OCI-M1 (cell line): Measurements from ENCODE around the gene UBASH3A.
A peak's percentile ranks its signal among the peaks of the same experiment; 100 is the strongest.

Experiments
- DNase-seq: peaks from one replicate; lab custom pipeline; 2025; lab: John Stamatoyannopoulos, UW

The UBASH3A gene

DNA sequence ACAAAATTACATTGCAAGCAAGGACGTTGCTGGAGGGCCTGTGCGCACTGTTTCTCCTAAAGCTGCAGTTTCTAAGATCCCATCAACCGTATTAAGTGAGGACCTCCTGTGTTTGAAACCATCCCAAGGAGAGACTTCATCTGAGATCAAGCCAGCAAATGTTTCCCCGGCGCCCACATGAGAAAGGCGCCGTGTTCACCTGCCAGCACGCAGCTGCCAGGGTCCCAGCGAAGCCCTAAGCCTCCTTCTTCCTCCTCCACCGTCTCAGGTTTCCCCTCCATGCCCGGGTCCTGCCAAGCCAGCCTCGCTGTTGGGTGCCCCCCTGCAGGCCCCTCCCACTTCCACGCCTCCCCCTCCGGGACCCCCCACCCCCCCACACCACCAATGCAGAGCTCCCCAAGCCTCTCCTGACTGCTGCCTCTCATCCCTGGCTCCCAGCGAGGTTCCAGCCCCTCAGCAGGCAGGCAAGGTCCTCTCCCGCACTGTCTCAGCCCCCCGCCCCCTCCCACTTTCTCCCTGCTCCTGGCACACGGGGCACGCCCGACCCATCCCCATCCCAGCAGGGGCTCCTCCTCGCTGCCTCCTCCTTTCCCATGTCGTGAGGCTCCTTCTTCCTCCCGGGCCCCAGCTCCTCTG, 28.7 kb upstream of the UBASH3A start:
- no peak for DNase-seq

DNA sequence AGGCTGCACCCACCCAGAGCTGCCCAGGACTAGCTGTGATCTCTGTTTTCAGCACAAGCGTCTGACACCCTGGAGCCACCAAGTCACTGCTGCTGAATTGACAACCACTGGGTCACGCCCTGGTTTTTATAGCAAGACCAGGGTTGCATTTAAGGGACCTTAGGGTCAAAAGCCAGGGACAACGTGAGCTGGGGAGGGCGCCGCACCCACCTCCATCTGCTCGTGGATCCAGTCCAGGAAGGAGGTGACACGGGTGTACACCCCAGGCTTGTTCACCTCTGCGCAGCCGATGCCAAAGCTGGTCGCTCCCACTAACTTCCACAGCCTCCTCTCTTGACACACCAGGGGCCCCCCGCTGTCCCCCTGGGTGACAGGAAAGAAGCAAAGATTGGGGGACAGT, 28.2 kb upstream of the UBASH3A start:
- DNase-seq: no peak

DNA sequence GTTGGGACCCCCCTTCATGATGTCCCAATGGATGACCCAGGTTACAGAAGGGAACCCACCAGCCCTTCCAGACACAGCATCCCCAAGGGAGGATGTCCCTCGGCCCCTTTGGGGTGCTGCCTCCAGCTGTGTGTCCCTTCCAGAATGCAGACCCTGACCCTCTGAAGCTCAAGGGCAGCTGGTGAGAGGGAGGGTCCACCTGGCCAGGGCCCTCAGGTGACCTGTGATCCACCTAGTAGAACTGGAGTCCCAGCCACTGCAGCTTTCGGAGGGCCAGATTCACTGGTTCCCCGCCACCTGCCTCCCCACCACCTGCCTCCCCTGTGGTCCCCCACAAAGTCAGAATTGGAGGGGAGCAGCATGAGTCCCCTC, 27.8 kb upstream of the UBASH3A start:
- DNase-seq: no peak

DNA sequence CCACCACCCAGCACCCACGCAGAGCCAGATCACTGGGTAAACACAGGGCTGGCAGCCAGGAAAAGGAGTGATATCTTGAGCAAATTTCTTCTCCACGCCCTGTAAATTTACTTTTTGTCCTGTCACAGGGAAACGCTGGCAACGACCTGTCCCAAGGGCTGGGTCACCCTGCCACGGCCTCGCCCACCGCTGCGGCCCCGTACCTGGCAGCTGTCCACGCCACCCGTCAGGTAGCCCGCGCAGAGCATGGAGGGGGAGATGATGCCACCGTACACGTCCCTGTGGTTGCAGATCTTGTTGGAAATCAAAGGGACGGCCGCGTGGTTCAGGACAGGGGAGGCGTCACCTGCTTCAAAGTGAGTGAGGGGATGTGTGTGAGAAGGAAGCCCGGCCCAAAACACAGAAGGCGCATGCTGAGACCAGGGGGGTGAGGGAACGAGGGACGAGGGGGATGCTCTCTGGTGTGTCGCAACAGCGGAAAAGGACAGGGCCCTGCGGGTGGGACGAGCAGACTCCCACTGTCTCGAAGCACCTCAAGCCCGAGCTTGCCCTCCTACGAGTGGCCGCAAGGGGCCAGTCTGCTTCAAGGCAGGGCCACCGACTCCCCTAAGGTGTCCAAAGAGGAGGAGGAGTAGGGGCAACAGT, 27.2 kb upstream of the UBASH3A start:
- DNase-seq: peak; percentile 25

DNA sequence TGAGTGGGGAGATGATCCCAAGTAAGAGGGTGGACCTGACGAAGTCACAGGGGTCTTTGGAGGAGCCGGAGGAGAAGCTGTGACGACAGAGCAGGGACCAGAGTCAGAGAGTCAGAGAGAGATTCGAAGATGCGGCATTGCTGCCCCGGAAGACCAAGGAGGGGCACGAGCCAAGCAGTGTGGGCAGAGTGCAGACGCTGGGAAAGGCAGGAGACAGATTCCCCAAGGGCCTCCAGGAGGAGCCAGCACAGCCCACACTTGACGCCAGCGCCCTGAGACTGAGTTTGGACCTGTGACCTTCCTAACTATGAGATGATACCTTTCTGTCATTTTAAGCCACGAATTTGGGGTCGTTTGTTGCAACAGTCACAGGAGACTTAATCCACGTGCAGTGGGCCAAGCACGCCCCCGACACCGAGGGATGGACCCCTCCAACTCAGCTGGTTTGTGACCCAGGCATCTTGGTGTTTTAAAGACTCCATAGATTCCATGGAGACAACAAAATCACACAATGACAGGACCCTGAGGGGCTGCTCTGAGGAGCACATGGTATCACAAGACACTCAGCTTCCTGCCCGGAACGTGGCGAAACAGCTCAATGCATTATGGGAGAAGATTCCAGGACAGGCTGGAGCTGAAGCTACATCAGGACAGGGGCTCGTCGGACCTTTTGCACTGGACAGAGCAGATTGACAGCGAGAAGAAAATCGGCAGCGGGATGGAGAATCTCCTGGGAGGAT, 26.3 kb upstream of the UBASH3A start:
- DNase-seq: no peak

DNA sequence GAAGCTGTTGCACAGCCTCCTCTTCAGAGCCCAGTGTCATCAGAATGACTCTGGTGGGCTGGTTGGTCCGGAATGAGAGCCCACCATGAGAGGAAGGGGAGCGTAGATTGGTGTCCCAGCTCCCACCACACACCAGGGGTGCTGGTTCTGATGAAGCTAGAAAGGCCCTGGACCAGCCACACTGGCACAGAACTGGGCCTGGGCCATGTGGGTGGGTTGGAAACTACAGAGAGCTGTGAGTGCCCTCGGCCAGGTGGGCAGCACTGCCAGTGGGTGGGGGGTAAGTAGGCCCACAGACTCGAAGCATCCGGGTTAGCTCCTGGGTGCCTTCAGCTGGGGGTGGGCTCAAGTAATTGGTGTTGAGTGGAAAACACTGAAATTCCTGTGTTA, 25.8 kb upstream of the UBASH3A start:
- DNase-seq: no peak

DNA sequence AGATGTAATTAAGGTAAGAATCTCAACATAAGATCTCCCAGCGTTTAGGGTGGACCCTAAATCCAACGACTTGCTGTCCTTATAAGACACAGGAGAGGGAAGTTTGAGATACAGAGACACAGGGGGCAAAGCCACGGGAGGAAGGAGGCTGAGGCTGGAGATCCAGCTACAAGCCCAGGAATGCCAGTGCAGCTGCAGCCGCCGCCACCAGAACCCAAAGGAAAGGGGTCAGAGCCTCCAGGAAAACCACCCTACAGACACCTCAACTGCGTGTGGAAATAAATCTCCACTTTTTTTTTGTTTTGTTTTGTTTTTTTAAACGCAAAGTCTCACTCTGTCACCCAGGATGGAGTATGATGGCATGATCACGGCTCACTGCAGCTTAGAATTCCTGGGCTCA, 25.3 kb upstream of the UBASH3A start:
- no peak for DNase-seq

DNA sequence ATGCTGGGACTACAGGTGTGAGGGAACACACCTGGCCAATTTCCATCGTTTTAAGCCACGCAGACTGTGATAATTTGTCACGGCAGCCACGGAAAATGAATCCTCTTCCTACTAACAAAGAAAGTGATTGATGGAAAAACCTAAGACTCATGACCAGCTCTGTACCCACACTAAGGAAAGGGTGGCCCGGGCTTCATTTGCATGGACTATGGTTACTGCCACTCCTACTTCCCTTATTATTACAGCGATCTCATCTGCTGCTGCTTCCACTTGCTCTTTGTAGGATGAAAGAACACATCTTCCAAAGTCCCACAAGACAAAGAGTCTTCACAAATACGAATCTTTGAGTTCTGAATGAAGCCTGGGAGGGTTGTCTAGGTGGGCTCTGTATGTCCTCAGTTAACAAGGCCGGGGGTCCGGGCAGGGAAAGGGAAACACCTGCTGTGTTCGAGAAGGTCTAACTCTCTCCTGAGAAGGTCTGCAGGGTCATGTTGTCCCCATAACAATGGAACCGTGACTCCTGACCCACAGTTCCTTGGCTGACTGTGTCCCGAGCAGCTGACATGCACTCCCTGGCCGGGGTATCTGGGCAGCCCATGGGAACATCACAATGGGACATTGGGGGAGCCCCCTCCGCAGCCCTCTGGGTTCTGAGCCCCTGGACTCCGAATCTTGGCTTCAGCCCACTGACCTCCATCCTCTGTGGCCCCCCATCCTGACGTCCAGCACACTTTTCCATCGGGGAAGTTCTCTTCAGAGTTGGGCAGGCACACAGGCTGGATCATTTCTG, 24.1 kb upstream of the UBASH3A start:
- peak; percentile 31 for DNase-seq

DNA sequence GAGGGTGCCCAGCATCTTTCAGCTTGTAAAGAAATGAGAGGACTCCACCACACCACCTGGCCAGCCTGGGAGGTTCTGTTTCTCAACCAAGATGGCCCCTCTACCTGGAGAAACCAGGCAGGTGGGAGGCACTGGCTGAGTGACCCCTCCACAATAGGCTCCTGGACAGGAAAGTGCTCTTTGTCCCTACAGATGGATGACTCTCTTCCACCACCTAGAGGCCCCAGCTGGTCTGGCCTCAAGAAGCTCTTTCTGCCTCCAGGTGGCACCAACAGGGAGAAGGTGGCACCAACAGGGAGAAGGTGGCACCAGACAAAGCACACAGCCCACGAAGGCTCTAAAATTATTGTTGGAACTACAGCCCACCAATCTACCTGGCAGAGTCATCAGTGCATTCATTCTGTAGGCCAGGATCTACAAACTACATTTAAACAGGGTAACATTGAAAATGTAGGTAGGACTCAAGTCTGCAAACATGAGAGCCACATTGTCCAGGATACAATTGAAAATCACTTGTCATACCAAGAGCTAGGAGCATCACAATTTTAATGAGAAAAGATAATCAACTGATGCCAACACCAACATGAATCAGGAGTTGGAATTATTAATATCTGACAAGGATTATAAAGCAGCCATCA, 22.2 kb upstream of the UBASH3A start:
- DNase-seq: peak; percentile 62

DNA sequence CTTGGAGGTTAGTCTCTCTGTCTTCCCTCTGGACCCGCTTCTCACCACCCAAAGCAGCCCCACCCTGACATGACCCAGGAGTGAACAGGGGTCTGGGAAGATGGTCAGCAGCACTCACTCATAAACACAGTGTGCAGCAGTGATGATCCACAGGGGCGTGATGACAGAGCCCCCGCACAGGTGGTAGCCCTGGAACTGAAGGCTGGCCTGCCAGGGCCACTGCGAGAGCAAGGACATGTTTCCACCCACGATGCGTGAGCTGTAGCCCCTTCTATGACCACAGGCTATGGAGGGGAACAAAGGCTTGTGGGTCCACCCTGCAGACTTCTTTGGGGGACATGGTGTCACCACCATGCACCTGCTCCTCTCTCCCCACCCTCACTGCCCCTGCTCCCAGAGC, 20.8 kb upstream of the UBASH3A start:
- no peak for DNase-seq

DNA sequence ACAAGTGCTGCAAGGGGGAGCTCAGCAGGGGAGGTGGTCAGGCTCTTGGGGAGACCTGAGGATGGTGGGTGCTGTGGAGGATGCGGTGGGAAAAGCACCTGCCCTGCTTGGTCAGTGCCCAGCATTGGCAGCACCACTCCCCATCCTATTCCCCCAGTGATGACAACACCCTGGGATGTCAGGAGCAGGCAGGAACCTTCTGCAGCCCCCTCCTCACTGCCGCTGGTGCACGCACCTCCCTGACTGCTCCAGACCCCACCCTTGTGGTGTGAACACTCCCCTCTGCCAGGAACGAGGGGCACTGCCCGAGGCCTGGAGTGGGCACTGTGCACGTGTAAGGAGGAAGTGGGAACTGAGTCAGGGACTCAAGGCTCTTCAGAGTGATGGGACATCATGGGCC, 20.4 kb upstream of the UBASH3A start:
- no peak for DNase-seq

DNA sequence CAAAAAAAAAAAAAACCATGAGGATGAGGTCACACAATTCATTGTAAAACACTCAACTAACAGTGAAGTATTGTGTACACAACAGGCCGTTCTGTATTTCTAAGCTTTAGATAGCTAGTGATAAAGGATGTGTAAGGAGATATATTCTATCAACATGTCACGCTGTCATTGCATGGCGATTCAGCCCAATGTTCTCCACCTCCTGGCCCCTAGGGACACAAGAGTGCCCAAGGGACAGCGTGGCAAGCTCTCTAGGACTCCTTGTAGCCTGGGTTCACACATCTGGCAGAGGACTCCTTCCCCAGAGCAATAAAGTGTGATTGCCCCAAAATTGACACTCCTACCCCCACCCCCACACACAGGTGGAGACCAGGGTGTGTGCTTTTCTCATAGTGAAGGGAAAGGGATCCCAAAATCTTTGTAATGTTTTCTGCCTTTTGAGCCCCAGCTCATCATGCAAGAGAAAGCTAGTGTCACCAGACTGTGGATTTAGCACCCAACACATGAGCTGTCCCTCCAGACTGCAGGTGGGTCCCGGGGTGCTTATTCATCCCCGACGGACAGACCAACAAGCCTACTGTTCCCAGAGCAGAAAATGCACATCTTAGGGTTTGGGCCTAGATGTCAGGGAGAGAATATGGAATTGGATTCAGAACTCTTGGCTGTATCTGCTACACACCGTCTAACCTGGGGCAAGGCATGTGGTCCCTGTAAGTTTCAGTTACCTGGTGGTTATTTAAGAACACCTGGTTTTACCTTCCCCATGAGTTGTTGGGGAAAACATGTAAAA, 19.4 kb upstream of the UBASH3A start:
- peak; percentile 39 for DNase-seq

DNA sequence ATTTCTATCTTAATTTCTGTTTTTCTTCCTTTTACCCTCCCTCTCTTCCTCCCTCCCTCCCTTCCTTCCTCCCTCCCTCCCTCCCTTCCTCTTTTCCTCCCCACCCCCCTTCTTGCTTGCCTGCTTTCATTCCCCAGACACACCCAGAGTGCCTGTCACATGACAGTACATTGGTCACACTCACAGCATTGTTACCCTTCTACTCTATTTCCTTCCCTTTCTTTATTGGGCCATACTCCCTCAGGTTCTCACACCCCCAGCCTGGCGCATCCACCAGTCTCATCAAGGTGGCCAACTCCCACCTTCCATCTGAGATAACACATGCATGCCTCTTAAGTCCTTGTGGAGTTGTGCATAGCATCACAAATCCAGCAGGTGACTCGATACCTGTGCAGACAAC, 18.7 kb upstream of the UBASH3A start:
- DNase-seq: peak; percentile 83

DNA sequence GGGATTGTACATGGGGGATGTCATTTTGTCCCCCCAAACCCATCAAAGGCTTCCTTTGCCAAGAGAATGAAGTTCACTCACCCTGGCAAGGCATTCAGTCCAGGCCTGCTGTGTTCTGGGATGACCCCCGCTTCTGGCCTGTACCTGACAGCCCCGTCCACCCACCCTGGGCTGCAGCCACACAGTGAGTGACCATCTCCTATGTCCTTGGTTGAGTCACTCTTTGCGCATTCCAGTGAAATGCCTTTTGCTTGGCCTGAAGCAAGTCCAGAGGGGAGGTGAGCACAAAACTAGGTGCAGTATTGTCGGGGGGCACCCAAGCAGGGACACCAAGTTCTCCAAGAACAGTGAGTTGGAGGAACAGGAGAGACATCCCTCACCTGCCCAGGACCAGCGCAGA, 18.1 kb upstream of the UBASH3A start:
- no peak for DNase-seq

DNA sequence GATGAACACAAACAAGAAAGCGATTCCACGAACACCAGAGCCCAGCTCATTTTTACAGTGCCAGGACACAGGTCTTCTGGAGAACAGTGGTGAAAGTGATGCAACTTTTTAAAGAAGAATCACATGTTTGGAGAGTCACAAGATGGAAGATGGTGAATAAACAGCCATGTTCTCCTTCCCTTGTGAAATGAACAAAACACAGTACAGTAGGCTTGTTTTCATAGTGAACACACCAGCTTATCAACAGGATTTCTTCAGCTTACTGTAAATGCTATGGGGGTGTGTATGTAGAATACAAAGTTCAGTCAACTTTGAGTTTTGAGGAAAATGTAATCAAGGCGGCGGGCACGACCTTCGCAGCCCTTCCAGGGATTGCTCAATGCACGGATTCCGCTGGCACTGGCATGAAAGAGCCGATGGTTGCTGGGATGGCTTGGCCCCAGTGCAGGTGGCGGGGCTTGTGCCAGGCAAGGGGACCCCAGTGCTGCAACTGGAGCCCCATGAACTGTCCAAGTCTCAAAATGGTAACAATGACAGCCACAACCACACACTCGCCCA, 17.6 kb upstream of the UBASH3A start:
- DNase-seq: no peak

DNA sequence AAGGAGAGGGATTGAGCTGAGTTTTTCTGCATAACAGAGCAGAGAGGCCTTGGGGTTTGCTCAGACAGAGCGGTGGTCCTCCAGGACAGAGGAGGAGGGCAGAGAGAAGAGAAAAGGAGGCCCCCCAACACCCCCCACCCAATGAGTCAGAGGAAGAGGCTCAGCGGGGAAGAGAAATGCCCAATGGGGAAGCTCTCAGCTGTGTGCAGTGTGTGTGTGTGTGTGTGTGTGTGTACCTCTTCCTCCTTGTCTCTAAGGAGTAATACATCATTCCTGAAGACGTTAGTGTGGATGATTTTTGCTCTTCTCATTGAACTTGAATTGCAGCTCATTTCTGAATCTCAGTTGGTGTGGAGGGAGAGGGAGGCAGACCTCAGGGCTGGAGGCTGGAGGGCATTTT, 16.5 kb upstream of the UBASH3A start:
- no peak for DNase-seq

DNA sequence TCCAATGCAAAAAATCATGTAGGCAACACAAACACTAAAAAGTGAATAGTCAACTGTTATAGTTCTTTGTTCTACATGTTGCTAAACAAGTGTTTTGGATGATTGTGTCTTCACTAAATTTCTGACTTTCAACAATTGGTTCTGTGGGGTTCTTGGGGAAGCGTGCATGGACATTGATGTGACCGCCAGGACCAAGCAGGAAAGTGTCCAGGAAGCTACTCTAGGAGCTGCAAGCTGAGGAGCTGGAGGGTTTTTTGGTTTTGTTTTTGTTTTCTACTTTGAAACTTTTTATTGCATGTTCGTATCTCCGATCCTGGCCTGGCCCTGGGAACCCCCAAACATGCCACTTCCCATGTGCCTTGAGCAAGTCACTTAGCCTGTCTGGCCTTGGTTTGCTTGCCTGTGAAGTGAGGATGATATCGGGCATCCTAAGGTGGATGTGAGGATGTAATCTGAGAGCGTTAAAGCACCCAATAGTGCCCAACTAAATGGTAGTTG, 15.8 kb upstream of the UBASH3A start:
- DNase-seq: no peak

DNA sequence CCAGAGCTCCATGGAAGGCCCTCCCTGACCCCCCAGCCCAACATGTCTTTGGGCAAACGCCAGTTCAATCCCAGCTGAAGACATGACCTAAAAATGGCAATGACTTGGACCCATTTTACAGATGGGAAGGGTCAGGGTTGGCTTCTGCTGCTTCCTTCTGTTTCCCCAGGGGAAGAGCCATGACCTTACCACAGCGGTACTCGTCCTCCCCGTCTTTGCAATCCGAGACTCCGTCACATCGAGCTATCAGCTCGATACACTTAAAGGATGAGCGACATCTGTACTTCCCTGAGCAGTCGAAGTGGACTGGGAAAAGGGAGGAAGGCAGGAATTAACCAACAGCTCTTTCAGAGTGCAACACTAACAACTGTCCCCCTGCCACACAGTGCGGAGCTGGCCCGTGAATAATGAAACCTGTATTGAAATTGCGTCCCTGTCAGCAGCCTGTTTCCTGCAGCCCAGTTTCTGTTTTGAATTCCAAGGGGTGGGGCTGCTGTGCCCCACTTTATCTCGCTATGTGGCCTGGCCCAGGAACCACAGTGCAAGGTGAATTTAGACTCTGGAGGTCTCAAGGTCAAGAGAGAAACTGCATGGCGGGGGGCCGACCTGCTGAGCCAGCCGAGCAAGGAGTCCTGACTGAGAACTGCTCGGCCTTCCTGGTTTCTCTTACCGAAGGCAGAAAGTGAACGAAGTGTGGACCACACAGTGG, 14.8 kb upstream of the UBASH3A start:
- no peak for DNase-seq

DNA sequence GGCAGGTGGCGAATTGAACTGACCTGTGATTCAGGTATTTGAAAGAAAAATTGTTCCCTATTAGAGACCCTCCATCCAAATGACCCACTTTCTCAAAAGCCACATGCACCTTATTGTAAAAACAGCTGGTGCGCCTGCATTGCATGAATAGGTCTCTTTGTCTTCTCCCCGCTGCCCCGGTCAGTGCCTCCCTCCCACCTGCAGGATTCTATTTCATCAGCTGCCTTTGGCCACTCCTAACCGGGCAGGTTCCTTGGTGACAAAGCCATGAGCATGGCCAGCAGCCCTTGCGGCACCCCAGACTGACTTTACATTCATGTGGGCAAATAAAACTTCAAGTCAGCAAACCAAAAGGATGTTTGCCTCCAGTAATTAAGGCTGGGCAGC, 14.3 kb upstream of the UBASH3A start:
- no peak for DNase-seq

DNA sequence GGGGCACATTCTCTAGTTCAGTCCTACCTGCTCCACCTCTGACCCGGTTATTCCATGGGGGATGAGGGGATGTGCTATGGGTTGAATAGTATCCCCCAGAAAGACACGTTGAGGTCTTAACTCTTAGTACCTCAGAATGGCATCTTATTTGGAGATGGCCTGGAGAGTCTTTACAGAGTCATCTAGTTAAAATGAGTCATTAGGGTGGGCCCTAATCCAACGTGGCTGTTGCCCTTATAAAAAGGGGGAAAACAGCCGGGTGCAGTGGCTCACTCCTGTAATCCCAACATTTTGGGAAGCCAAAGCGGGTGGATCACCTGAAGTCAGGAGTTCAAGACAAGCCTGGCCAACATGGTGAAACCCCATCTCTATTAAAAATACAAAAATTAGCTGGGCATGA, 13.5 kb upstream of the UBASH3A start:
- no peak for DNase-seq
